Osteoblast (primary cell): ENCODE measurements around the gene NCOA1. TPM values are rescaled to one million over a fixed set of nuclear protein-coding genes. Genes with fewer than 3 reads are reported as not detected.

Source experiments
- DNase-seq: peaks from one replicate; pipeline ENCODE4 v3.0.0; 2011; ENCODE audit warnings: low spot score, mixed read lengths; ENCODE audit not compliant: insufficient read length; ENCODE audit errors: missing footprints
- H2AFZ ChIP-seq: 2 replicates; pipeline ENCODE4 v1.6.0; 2011; ENCODE audit warnings: mild to moderate bottlenecking, low read length
- H3K27ac ChIP-seq: 2 replicates; pipeline ENCODE4 v1.5.1; 2011; ENCODE audit warnings: mild to moderate bottlenecking, low read depth, low read length, moderate library complexity
- H3K27me3 ChIP-seq: 2 replicates; pipeline ENCODE4 v1.6.0; 2012; ENCODE audit warnings: mild to moderate bottlenecking, control low read depth, inconsistent platforms, low read length, moderate library complexity; ENCODE audit not compliant: insufficient read depth
- H3K36me3 ChIP-seq: 2 replicates; pipeline ENCODE4 v1.5.1; 2011; ENCODE audit warnings: mild to moderate bottlenecking, low read length, control low read depth, moderate library complexity; ENCODE audit not compliant: insufficient read depth
- H3K4me1 ChIP-seq: 2 replicates; pipeline ENCODE4 v1.5.1; 2011; ENCODE audit warnings: mild to moderate bottlenecking, low read length, control low read depth, moderate library complexity; ENCODE audit not compliant: insufficient read depth
- H3K4me2 ChIP-seq: 2 replicates; pipeline ENCODE4 v1.6.0; 2011; ENCODE audit warnings: mild to moderate bottlenecking, low read length; ENCODE audit not compliant: insufficient read depth
- H3K4me3 ChIP-seq: fragments of 200-600 bp; sonication (generic); 3 replicates; pipeline ENCODE4 v1.5.1; 2012; ENCODE audit warnings: mild to moderate bottlenecking, low read length, inconsistent platforms; ENCODE audit not compliant: insufficient read depth
- H3K79me2 ChIP-seq: 2 replicates; pipeline ENCODE4 v1.6.0; 2012; ENCODE audit warnings: mild to moderate bottlenecking, low read length, control low read depth, inconsistent platforms; ENCODE audit not compliant: insufficient read depth
- H3K9me3 ChIP-seq: 2 replicates; pipeline ENCODE4 v1.5.1; 2011; ENCODE audit warnings: low read depth, low read length, control low read depth
- H4K20me1 ChIP-seq: 2 replicates; pipeline ENCODE4 v1.6.0; 2012; ENCODE audit warnings: mild to moderate bottlenecking, low read length, control low read depth; ENCODE audit not compliant: insufficient read depth
- total RNA-seq: library from RNA; depleted of rRNA; stranded (reverse); fragments of >200 nt; gene quantifications from 2 replicates; pipeline ENCODE4 v1.2.3, GENCODE V29; 2012
- TF ChIP-seq, protein P1 (sequence below): IDR thresholded peaks from 2 replicates; pipeline ENCODE4 v1.5.1; 2011; ENCODE audit warnings: mild to moderate bottlenecking, low read depth, low read length, moderate library complexity; ENCODE audit errors: extremely low read depth

Gene NCOA1
- total RNA-seq, 1 donor = 23.2 TPM

- H4K20me1 ChIP-seq = no peaks in the 10 kb centered on the region
- TF ChIP-seq, protein P1, sequence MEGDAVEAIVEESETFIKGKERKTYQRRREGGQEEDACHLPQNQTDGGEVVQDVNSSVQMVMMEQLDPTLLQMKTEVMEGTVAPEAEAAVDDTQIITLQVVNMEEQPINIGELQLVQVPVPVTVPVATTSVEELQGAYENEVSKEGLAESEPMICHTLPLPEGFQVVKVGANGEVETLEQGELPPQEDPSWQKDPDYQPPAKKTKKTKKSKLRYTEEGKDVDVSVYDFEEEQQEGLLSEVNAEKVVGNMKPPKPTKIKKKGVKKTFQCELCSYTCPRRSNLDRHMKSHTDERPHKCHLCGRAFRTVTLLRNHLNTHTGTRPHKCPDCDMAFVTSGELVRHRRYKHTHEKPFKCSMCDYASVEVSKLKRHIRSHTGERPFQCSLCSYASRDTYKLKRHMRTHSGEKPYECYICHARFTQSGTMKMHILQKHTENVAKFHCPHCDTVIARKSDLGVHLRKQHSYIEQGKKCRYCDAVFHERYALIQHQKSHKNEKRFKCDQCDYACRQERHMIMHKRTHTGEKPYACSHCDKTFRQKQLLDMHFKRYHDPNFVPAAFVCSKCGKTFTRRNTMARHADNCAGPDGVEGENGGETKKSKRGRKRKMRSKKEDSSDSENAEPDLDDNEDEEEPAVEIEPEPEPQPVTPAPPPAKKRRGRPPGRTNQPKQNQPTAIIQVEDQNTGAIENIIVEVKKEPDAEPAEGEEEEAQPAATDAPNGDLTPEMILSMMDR = no peak
- H3K27me3 ChIP-seq = no peaks in the 10 kb centered on the region
- H2AFZ ChIP-seq = no peak overlapping the region
- H3K4me1 ChIP-seq = peaks cover 16% of the 10 kb centered on the region
- no peak overlapping the region for H3K4me3 ChIP-seq
- no peaks in the 10 kb centered on the region for H3K36me3 ChIP-seq
- H3K27ac ChIP-seq = no peak overlapping the region
- DNase-seq = no peak
- no peaks in the 10 kb centered on the region for H3K9me3 ChIP-seq
- H3K4me2 ChIP-seq = no peak overlapping the region
- no peaks in the 10 kb centered on the region for H3K79me2 ChIP-seq
Observed at GRCh38 chr2:24457696-24458386, 33.2 kb upstream of the NCOA1 start.

DNA sequence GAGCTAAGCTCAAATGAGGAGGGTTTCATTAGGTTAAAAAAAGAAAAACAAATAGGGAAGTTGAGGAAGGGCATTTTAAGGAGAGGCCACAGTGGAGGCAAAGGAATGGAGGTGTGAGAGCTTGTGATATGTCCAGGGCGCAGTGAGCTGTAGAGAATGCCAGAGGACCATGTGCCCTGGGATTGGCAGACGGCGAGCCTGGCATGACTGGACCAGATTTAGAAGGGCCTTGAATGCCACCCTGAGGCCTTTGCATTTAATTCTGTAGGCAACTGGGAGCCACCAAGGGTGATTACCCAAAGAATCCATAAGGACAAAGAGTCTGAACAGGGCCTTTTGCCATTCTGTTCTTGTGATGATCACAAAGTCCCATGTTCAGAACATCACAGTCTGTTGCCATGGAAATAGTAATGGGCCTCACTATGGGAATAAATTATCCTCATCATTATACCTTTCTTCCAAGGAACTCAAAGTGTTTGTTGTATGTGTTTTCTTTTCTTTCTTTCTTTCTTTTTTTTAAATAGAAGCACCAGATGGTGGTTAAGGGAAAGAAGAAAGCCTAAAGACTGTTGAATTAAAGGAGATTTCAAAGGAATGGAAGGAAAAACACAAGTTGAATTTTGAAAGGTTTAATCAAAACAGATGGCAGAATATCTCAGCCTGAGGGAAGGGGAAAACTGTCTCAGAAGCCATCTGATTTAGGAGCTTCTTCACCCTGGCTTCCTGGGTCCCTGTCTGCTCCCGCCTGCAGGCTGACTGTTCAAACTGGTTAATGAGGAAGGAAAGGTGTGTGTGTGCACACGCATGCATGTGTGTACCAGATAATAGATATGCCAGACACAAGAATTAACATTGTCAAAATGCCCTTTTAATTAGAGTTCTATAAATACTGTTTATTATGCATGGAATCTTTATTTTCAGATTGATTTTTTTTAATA lies 31.6 kb upstream of the NCOA1 start:
- no peak overlapping the region for H3K27ac ChIP-seq
- no peaks in the 10 kb centered on the region for H4K20me1 ChIP-seq
- DNase-seq = no peak
- H3K9me3 ChIP-seq = no peaks in the 10 kb centered on the region
- no peak overlapping the region for H2AFZ ChIP-seq
- no peaks in the 10 kb centered on the region for H3K79me2 ChIP-seq
- H3K36me3 ChIP-seq = no peaks in the 10 kb centered on the region
- TF ChIP-seq, protein P1 = no peak
- H3K4me2 ChIP-seq = no peak overlapping the region
- H3K4me3 ChIP-seq = no peak overlapping the region
- peaks cover 3% of the 10 kb centered on the region for H3K4me1 ChIP-seq
- H3K27me3 ChIP-seq = peaks cover 2% of the 10 kb centered on the region

GRCh38 chr2:24461685-24462084 lies 29.4 kb upstream of the NCOA1 start:
- Histone ChIP-seq H3K27ac (no peak overlapping the region), H3K4me3 (no peak overlapping the region), H4K20me1 (no peaks in the 10 kb centered on the region), H3K4me2 (no peak overlapping the region), H3K36me3 (no peaks in the 10 kb centered on the region), H2AFZ (no peak overlapping the region), H3K9me3 (no peaks in the 10 kb centered on the region), H3K79me2 (no peaks in the 10 kb centered on the region), H3K4me1 (no peaks in the 10 kb centered on the region), H3K27me3 (peaks cover 2% of the 10 kb centered on the region)
- TF ChIP-seq, protein P1 = no peak
- DNase-seq = no peak

- Histone ChIP-seq H2AFZ (no peak overlapping the region), H3K36me3 (no peaks in the 10 kb centered on the region), H4K20me1 (no peaks in the 10 kb centered on the region), H3K4me1 (no peaks in the 10 kb centered on the region), H3K4me2 (no peak overlapping the region), H3K27me3 (peaks cover 2% of the 10 kb centered on the region), H3K27ac (no peak overlapping the region), H3K9me3 (no peaks in the 10 kb centered on the region), H3K79me2 (no peaks in the 10 kb centered on the region), H3K4me3 (no peak overlapping the region)
- no peak for DNase-seq
- TF ChIP-seq, protein P1 = no peak
Observed at GRCh38 chr2:24463271-24463670, 27.8 kb upstream of the NCOA1 start.
